ENCODE results near the gene CAMTA1.

CAMTA1 gene

DNA sequence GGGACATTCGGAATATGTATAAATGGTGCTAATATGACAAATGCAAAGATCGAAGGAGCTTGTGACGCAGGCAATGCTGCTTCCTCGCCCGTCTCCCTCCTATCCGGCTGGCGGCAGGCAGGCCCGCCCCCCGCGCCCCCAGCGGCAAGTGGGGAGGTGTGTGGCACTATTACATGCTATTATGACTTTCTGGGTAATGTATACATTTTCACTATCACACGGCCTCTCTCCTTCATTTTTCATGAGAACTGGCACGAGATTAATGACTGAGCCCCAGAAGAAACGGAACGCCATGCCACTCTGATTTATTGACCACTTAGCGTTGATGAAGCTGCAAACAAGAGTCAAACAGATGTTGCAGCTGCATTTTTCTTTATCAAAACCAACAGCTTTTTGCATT, 846.9 kb downstream of the CAMTA1 start:
- DNase-seq (ENCODE audit: low read depth in 2 of 2), result no peak

DNA sequence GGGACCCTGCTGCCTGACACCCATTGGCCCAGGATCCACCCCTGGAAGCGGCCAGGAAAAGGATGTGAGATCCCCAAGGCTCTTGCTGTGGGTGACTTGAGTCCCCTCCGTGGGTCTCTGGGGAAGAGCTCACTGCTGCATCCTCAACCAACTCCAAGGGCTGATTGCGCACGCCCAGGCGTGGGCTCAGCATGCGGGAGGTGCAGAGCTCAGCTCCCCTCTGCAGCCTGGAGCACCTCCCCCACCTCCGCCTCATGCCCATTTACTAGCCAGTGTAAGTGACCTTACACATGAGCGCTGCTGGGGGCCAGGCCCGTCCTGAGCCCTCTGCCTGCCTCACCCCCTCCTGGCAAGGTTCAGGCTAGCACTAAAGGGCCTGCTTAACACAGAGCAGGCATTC, 847.4 kb downstream of the CAMTA1 start:
- DNase-seq (ENCODE audit: low read depth in 2 of 2), result no peak

DNA sequence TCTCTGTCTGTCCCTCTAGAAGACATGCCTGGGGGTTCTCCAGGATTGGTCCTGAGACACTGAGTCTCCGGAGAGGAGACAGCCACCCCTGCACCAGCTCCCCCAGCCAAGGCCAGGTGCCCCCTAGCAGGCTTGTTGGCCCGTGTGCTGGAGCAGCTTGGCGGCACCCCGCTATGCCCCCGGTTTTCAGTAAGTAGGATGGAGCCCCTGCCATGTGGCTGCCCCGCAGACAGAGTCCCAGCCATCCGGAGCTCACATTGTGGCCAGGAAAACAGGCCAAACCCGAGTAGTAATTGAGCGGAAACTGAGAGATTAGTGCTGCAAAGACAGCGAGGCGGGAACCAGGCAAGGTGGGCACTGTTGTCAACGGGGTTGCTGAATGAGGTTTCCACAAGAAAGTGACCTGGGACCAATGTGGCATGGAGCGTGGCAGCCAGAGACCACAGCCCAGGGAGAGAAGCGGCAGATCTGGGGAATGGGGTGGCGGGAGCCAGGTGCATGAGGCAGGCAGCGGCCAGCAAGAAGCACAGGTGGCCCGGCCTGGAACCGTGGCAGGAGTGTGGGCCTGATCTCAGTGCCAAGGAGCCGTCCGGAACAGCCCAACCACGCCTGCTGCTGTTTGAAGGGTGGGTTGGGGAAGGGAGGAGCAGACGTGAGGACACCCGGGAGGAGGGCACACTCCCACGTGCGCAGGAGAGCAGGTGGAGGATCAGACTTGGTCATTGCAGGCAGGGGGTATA, 848.4 kb downstream of the CAMTA1 start:
- DNase-seq (ENCODE audit: low read depth in 2 of 2), result no peak

DNA sequence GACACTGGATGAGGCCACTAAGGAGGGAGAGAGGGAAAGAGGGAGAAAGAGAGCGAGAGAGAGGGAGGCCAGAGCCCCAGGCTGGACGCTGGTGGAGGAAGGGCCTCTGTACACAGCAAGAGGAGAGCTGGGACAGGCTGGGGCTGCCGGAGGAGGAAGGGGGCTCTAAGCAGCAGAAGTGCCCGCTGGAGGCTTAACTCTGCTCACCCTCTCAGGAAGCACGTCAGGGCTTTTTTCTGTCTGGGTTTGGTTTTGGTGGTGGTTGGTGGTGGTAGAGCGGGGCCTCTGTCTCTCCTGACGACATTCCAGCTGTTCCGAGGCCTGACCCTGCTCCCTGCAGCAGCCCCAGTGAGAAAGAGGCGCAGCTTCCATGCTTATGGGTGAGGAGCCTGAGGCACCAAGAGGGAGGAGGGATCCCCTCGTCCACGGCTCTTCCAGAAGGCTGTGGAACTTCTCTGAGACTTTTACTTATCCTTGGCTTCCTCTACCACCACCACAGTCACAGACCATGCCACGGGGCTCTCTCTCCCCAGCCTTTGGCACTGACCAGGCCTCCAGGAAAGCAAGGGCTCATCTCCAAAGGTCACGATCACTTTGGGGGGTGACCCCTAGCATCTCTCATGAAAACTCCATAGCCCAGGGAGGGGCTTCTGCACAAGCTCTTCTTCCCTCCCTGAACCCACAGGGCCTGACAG, 849.4 kb downstream of the CAMTA1 start:
- DNase-seq (ENCODE audit: low read depth in 2 of 2), result no peak

DNA sequence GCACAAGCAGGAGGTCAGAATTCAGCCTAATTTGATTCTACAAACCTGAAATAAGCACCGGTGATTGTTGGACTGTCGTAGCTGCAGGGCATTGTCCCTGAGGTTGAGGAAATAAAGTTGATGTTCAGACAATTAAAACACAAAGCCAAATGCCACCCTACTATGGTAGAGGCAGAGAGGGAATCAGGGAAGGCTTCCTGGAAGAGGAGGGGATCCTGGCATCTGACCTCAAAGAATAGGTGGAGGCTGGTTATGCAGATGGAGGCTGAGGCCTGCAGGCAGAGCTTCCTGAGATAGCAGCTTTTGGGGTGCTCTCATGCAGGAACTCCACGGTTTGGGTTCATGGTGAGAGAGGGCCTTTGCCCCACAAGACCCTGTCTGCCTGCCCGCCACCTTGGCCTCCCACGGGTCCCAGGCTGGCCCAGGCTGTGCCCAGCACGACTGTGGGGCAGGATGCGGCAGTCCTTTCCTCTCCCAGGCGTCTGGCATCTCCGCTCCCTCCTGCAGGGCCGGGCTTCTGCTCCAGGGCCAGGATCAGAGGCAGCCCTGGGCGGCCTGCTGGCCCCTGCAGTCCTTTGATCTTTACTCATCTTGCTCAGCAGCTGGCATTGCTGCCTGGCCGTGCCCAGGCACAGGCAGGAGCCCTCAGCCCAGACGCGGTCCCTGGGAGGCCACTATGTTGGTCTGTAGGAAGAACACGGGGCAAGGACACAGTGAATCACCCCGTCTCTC, 851.7 kb downstream of the CAMTA1 start:
- DNase-seq (ENCODE audit: low read depth in 2 of 2), result no peak

DNA sequence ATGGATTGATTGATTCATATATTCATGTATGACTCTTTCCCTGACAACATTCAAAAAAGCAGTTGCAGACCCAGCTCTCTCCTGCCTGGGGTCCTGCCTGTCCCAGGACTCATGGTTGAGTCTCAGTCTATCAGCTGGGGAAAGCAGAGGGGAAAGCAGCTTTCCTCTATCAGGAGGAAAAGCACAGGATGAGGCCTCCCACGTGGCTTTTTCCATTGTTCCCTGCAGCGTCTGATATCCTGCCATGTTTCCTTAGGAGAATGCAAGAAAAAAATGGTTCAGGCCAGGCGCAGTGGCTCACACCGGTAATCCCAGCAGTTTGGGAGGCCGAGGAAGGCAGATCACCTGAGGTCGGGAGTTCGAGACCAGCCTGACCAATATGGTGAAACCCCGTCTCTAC, 852.8 kb downstream of the CAMTA1 start:
- no peak for DNase-seq (ENCODE audit: low read depth in 2 of 2)

DNA sequence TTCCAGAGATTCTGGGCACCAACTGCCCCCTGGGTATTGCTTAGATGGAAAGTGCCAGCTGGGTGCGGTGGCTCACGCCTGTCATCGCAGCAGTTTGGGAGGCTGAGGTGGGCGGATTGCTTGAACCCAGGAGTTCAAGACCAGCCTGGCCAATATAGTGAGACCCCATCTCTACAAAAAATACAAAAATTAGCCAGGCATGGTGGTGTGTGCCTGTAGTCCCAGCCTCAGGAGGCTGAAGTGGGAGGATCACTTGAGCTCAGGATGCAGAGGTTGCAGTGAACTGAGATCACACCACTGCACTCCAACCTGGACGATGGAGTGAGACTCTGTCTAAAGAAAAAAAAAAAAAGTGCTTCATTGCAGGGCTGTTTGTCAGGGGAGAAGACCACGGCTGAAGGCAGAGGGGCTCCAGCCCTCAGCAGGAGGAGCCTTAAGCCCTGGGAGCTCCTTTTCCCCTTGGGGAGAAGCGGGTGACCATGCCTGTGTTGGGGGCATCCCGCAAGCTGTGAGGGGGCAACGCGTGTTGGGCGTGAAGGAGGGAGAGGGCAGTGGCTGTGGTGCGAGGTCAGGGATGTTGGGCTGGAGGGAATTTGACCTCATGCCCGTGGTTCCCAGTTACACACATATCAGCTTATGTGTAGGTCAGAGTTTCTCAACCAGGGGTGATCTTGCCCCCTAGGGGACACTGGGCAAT, 854.3 kb downstream of the CAMTA1 start:
- DNase-seq (ENCODE audit: low read depth in 2 of 2), result no peak

DNA sequence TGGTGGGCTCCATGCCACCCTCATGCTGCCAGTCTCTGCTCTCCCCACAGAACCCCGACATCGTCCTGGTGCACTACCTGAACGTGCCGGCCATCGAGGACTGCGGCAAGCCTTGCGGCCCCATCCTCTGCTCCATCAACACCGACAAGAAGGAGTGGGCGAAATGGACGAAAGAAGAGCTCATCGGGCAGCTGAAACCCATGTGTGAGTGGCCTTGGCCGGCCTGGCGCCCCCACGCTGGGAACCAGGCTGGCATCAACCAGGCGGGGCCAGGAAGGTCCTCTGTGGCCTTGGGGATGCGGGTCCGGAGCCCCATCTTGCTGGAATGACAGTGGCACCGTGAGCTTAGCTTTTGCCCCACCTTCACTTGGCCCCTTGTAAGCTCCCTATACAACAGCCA, 855.1 kb downstream of the CAMTA1 start:
- no peak for DNase-seq (ENCODE audit: low read depth in 2 of 2)

DNA sequence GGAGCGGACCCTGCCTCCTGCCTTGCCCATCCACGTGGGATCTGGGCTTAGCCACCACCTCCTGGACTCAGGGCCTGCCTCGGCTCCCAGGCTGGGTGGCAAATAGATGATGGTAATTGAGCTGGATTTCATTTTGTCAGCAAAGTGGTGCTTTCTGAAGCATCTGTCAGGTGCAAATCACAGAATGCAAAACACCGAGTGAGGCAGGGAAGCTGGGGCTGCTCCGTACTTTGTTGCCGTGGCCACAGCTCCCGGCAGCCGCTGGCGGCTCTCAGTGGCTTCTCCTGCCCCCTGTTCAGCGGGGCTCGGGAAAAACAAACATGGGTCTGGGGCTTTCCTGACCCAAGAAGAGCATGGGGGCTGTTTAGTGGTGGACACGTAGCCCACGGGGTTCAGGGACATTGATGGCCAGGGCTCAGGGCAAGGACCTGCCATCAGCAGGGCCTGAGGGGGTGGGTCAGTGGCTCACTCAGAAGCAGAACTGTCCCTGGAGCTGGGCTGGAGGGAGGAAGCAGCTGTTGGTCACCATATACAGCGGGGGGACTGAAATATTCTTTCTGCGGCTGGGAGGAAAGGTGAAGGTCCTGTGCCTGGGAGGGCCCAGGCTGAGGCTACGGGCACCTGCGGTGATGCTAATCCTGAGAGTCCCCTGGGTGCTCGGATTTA, 855.8 kb downstream of the CAMTA1 start:
- DNase-seq (ENCODE audit: low read depth in 2 of 2), result no peak

DNA sequence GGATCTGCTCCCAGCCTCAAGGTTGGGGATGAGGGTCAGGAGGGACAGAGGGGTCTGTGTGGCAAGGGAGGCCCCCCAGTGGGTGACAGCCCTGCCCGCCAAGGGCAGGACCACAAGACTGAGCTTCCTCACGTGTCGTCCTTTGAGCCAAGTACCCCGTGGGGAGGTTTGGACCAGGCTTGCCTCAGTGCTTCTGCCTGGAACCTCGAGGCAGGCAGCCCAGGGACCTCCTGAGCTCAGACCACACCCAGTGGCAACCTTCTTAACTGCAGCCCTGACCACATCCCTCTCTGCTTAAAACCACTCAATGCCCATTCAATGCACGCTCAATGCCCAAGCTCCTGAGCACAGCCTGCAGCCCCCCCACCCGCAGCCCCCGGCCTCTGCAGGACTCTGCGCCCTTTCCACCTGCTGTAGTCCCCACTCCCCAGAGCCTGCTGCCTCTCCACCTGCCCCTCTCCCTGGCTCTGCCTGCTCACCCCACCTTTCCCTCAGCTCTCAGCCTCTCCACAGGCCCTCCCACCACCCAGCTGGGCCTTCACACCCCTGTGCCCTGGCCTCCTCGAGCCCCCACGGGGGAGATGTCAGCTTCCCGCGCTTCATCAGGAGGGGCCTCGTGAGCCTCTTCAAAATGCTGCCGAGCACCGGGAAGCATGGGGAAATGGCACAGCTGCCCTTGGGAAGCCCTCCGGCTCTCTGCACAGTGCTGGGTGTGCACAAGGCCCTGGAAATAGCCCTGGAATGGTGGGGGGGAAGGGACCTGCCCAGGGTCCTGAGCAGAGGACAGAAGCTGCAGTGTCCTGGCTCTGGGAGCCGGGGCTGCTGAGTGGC, 856.5 kb downstream of the CAMTA1 start:
- no peak for DNase-seq (ENCODE audit: low read depth in 2 of 2)

DNA sequence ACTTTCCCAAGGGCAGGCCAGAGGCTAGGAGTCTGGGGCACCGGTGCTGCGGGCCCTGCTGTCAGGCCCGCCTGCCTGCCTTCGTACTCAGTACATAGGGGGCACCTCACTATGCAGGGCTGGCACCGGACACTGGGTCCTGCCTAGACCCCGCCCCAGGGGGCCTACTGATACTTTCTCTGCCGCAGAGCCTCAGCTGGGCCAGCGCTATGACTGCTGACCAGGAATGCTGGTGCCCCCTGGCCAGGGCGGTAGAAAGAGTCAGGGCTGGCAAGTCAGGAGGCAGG, 857.1 kb downstream of the CAMTA1 start:
- DNase-seq (ENCODE audit: low read depth in 2 of 2), result no peak

DNA sequence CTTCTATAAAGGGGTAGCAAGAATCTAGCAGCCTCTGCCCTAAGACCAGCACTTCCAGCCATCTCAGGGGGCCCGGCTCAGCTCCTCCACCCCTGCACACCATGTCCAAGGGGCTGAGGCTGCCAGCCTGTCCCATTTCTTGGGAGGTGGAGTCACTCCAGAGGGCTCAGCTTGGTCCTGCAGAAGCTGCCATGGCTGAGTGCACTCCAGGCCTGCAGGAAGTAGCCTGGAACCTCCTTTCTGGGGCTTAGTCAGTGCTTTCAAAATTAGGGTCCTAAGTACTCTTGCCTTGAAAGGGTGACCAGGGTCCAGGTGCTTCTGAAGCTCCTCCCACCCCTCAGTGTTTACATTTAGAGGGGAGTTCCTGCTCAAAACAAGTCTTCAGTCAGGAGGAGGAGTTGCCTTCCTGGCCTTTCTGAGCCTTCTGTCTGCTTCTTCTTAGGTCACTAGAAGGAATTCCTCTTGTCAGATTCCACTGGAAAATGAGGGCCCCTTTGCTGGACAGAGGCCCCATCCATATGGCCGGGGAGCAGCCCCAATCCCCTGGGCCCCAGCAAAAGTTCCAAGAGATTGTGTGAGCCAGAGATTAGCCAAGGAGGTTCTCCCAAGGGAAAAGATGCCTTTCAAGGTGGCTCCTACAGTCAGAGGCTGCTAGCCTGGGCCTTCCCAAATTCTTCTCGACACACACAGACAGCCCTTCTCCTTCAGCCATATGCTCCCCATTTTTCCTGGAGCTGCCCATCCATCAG, 857.7 kb downstream of the CAMTA1 start:
- DNase-seq (ENCODE audit: low read depth in 2 of 2), result no peak

DNA sequence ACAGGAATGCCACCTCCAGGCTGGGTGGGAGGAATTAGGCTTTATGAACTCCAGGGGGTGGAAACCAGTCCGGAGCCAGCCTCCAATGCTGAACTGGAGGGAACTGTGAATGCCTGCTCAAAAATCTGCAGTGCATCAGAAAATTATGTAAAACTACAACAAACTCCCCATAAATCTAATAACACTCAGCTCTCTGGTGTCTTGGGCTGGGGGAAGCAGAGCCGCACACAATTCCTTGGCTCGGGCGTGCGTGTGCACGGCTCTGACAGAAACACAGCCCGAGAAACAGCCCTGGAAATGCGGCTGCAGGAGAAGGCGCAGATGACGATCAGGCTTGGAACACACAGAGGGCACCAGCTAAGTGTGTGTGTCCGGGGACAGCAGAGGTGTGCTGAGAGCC, 858.3 kb downstream of the CAMTA1 start:
- DNase-seq (ENCODE audit: low read depth in 2 of 2), result no peak

DNA sequence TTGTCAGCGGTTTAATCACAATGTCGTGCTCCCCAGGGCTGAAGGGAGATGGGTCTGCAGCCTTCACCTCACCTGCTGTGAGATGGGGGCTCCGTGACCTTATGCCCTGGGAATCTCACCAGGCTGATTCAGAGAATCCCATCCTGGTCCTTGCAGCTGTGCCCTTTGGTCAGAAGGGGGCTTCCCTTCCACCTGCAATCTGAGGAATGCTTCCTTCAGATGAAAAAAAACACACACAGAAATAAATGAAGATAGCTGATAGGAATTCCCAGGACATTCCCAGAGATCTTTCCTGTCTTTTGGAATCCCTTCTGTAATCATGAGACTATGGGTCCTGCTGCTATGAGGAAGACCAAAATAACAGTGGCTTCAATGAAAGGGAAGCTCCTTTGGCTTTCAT, 858.8 kb downstream of the CAMTA1 start:
- no peak for DNase-seq (ENCODE audit: low read depth in 2 of 2)

DNA sequence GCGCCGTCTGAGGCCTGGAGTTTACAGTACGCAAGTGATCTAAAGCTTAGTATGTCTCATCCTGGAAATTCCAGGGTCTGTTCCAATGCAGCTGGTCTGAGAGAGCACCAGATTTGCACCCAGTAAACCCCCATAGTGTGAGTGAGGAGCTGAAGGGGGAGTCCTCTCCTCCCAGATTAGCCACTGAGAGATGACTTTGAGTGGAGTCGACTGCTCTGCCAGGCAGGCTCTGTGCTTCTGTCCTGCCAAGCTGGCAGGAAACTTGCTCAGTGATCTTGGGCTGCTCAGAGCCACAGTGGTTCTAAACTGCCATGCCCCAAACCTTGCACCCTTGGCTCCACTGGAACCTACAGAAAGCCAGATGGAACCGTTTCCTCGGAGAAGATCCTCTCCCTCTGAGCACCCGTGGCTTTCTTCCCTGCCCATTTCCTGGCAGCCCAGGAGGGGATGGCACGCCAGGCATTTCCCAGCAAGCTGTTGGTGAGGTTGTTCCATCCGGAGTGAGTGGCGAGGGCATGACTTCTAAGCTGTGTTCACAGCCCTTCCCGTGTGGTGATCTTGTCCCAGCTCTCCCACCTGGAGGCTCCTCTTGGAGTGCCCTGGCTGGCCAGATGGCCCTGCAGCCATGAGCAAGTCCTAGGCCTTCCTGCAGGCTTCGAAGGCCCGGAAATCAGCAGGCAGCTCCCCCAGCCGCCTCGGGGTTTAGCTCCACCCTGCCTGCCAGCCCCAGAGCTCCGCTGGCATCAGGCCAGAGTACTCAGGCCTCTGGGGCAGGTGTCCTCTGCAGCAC, 859.9 kb downstream of the CAMTA1 start:
- DNase-seq (ENCODE audit: low read depth in 2 of 2), result no peak

DNA sequence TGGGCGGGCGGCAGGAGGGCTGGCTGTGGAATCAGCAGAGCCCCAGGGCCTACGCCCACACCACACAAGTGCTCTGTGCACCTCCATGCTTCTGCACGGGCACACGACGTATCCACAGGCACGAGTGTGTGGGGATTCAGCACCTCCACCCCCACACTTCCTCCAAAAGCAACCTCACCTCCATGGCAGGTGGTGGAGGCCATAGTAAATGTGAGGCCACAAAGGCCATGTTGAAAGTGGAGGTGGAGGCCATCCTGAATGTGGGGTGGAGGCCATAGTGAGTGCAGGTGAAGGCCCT, 860.4 kb downstream of the CAMTA1 start:
- DNase-seq (ENCODE audit: low read depth in 2 of 2), result no peak

DNA sequence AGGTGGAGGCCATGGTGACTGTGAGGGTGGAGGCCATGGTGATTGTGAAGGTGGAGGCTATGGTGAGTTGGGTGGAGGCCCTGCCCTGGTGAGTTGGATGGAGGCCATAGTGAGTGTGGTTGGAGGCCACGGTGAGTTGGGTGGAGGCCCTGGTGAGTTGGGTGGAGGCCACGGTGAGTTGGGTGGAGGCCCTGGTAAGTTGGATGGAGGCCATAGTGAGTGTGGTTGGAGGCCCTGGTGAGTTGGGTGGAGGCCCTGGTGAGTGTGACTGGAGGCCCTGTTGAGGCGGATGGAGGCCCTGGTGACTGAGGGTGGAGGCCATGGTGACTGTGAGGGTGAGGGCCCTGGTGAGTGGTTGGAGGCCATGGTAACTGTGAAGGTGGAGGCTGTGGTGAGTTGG, 860.9 kb downstream of the CAMTA1 start:
- no peak for DNase-seq (ENCODE audit: low read depth in 2 of 2)

DNA sequence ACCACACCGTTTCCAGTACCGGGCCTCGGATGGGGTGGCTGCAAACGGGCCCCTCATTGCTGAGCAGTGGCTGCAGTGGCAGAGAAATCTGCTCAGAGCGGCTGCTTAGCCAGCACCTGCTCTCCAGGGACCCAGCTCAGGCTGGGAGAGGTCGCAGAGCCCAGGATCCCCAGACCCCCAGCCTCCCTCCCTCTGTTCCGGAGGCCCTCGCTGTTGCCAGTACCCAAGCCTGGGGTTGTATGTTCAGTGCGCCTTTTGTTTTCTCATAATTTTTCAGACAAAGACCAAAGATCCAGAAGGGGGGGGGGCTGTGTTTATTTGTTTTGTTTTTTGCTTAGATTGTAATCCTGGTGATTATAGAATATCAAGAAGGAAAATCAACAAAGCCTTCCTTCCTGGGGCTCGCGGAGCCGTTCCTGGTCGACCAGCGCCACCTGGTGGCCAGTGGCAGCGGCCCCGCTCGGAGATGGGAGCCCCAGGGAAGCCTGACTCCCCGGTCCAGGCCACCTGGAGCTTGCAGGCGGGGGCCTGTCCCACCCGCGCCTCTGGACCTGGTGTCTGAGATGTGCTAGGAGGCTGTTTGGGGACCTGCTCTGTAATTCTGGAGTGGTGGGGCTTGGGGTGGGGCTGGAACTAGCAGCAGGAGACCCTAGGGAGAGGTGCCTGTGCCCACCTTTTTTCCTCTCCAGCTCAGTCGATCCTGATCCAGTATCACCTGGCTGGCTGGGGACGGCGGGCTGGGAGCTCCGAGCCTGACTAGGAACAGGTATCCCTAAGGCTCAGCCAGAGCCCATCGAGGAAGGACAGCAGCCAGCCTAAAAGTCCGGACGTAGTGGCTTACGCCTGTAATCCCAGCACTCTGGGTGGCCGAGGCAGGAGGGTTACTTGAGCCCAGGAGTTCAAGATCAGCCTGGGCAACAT, 862.0 kb downstream of the CAMTA1 start:
- peak; percentile 18 to 47 for DNase-seq (ENCODE audit: low read depth in 2 of 2)
